Brain microvascular endothelial cell (primary cell): Measurements from ENCODE around the gene HSD3B1.

Source experiments
- DNase-seq: peaks from one replicate; pipeline ENCODE4 v3.0.0-alpha.2; 2020
- H3K27ac ChIP-seq: fragments of 250-450 bp; sonication (Bioruptor Pico); 2 replicates; pipeline ENCODE4 v1.5.1; 2020; ENCODE audit warnings: mild to moderate bottlenecking, moderate library complexity
- H3K27me3 ChIP-seq: fragments of 250-450 bp; sonication (Bioruptor Pico); replicated peaks from 2 replicates; pipeline ENCODE4 v1.5.1; 2020; ENCODE audit warnings: mild to moderate bottlenecking
- H3K36me3 ChIP-seq: fragments of 250-450 bp; sonication (Bioruptor Pico); replicated peaks from 2 replicates; pipeline ENCODE4 v1.5.1; 2020; ENCODE audit warnings: mild to moderate bottlenecking
- H3K4me3 ChIP-seq: 2 replicates; pipeline ENCODE4 v1.5.1; 2011; ENCODE audit warnings: low read depth, mild to moderate bottlenecking, control low read depth, low read length, moderate library complexity
- in situ Hi-C: cut with HindIII; loops from 2 replicates; pipeline ENCODE4 v1.10.0; 2017; ENCODE audit warnings: low sequenced_read_pairs, low pct_ligation_motif_present
- TF ChIP-seq, protein P1 (sequence below): IDR thresholded peaks from 2 replicates; pipeline ENCODE4 v1.5.1; 2011; ENCODE audit warnings: low read depth, mild to moderate bottlenecking, moderate library complexity, low read length, control low read depth, inconsistent platforms; ENCODE audit errors: missing control alignments

HSD3B1 gene

DNA sequence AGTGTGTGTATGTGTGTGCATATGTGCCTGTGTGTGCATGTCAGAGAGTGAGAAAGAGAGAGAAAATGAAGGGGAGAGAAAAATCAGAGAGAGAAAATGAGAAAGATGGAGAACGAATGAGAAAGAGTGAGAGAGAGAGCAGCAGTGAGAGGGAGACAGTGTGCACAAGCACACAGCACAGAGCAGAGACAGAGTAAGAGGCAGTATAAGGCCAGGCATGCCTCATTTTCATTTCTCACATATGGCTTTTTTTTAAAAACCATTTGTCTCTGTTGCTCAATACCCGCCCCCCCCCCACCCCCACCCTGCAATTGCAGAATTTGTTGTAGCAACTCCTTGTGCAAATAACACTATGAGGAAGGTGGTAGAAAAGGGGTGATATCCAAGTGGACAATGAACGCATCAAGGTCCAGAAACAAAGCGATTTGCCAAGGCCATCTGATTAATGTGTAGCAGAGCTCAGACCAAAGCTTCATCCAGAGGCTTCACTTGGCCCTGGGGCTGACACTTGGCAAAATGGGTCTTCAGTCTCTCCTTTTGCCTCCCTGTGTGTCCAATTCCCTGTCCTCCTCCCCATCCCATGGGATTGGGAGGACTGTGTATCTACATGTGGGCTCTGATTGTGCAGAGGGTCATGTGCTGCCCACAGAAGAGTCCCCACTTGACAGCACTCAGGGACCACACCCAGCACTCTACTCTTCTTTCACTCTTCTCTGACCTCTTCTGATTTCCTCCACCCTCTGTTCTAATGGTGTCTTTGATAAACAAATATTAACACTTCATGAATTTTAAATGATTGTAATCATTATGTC is 38.9 kb upstream of the HSD3B1 start:
- in situ Hi-C loops: no loop called here
- Histone ChIP-seq H3K27ac (no peak overlapping the region), H3K27me3 (no peaks in the 10 kb centered on the region), H3K36me3 (no peaks in the 10 kb centered on the region), H3K4me3 (no peak overlapping the region)
- TF ChIP-seq, protein P1, sequence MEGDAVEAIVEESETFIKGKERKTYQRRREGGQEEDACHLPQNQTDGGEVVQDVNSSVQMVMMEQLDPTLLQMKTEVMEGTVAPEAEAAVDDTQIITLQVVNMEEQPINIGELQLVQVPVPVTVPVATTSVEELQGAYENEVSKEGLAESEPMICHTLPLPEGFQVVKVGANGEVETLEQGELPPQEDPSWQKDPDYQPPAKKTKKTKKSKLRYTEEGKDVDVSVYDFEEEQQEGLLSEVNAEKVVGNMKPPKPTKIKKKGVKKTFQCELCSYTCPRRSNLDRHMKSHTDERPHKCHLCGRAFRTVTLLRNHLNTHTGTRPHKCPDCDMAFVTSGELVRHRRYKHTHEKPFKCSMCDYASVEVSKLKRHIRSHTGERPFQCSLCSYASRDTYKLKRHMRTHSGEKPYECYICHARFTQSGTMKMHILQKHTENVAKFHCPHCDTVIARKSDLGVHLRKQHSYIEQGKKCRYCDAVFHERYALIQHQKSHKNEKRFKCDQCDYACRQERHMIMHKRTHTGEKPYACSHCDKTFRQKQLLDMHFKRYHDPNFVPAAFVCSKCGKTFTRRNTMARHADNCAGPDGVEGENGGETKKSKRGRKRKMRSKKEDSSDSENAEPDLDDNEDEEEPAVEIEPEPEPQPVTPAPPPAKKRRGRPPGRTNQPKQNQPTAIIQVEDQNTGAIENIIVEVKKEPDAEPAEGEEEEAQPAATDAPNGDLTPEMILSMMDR: no peak
- no peak for DNase-seq

DNA sequence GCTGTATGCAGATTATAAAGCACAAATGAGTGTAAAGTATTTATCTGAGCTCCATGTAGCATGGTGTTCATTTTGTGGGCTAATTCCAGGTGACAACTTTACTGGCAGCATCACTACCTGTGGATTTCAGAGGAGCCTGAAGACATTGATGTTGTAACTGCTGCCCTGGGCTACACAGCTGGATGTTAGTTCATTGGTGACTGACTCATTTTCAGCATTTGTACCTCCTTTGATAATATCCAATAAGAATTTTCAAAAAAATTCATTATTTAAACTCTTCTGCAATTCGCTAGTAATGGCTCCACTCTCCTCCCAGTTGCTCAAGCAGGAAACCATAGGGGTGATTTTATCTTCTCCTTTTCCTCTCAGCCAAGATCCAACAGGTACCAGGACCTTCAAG is 37.3 kb upstream of the HSD3B1 start:
- Histone ChIP-seq H3K36me3 (no peaks in the 10 kb centered on the region), H3K27ac (no peak overlapping the region), H3K4me3 (no peak overlapping the region), H3K27me3 (no peaks in the 10 kb centered on the region)
- in situ Hi-C loops: no loop called here
- TF ChIP-seq, protein P1: no peak
- DNase-seq: no peak

DNA sequence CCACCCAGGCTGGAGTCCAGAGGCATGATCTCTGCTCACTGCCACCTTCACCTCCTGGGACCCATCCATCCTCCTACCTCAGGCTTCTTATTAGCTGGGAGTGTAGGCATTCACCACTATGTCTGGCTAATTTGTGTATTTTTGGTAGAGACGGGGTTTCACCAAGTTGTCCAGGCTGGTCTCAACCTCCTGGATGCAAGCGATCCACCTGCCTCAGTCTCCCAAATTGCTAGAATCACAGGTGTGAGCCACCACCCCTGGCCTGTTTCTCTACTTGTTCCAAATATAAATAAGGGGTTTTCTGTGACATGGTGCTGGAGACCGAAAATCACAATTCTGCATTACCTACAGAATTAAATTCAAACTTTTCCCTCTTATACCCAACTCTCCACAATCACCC is 36.6 kb upstream of the HSD3B1 start:
- no peak overlapping the region for H3K4me3 ChIP-seq
- in situ Hi-C loops: no loop called here
- H3K27me3 ChIP-seq: no peaks in the 10 kb centered on the region
- H3K36me3 ChIP-seq: no peaks in the 10 kb centered on the region
- H3K27ac ChIP-seq: no peak overlapping the region
- TF ChIP-seq, protein P1: no peak
- no peak for DNase-seq

DNA sequence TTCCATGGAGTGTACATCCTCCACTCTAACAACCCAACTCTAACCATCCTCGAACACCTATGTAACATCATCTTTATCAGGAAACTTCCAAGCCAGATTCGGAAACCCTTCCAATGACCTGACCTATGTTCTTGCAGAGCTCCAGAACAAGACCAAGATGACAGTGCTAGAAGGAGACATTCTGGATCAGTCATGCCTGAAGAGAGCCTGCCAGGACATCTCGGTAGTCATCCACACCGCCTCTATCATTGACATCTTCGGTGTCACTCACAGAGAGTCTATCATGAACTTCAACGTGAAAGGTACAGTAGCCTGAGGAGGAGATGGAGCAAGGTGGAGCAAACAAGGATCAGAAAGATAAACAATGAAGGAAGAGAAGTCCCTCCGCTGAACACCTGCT is 36.1 kb upstream of the HSD3B1 start:
- Histone ChIP-seq H3K4me3 (no peak overlapping the region), H3K27ac (no peak overlapping the region), H3K36me3 (no peaks in the 10 kb centered on the region), H3K27me3 (no peaks in the 10 kb centered on the region)
- TF ChIP-seq, protein P1: no peak
- in situ Hi-C loops: no loop called here
- DNase-seq: no peak

DNA sequence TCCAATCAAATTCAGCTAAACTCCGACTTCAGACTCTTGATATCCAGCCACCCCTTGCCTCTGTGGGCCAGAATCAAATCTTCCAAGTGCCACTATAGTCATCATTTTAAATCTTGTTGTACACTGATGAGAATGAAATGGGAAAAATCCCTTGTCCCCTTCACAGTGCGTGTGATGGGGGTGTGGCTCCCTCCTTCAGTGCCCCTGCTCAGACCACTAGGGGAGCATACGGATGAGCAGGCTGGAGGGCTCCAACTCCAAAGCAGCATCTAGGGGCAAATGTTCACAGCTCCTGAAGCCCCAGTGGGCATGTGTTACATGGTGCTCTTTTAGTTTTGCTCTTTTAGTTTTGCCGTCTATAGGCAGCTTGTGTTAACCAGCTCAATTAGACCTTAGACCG is 35.4 kb upstream of the HSD3B1 start:
- H3K4me3 ChIP-seq: no peak overlapping the region
- in situ Hi-C loops: no loop called here
- TF ChIP-seq, protein P1: no peak

More for the DNA sequence above, 35.4 kb upstream of the HSD3B1 start:
- no peaks in the 10 kb centered on the region for H3K27me3 ChIP-seq
- H3K36me3 ChIP-seq: no peaks in the 10 kb centered on the region
- no peak overlapping the region for H3K27ac ChIP-seq
- no peak for DNase-seq
